Measurements from ENCODE around the gene TMEM186.
A peak's percentile ranks its signal among the peaks of the same experiment; 100 is the strongest.

The TMEM186 gene

GRCh38 chr16:8798174-8798527, 712 bp upstream of the TMEM186 start:
- TF ChIP-seq CTCF (conservative IDR thresholded peaks at IDR 0.05; ENCODE audit: low read length) = no peak
- no peak for TF ChIP-seq EZH2phosphoT487 (IDR thresholded peaks at IDR 0.05; ENCODE audit: borderline replicate concordance)
- peak overlapping the region; percentile 81 for H3K4me2 ChIP-seq (ENCODE audit: low read depth, low read length, poor library complexity, severe bottlenecking)
- peaks cover 6% of the 10 kb centered on the region for H3K4me1 ChIP-seq (ENCODE audit: insufficient read depth, low read length, poor library complexity, severe bottlenecking)
- peaks cover 4% of the 10 kb centered on the region; the same call in 1 of the 2 replicates for H3K36me3 ChIP-seq (ENCODE audit: insufficient read depth, low read length)
- no peaks in the 10 kb centered on the region for H3K27me3 ChIP-seq (ENCODE audit: insufficient read depth, low read length, poor library complexity, severe bottlenecking)
- peaks cover 51% of the 10 kb centered on the region for H3K79me2 ChIP-seq (ENCODE audit: insufficient read depth, low read length)
- H3K4me3 ChIP-seq (ENCODE audit: low read length, poor library complexity, severe bottlenecking) = peak overlapping the region; percentile 85
- peak overlapping the region; percentile 23; the same call in 1 of the 2 replicates for H2AFZ ChIP-seq (ENCODE audit: low read length)
- H3K9ac ChIP-seq (ENCODE audit: low read depth, low read length, poor library complexity, severe bottlenecking) = peak overlapping the region; percentile 86
- no peaks in the 10 kb centered on the region for H3F3A ChIP-seq (ENCODE audit: low read depth)
- no peaks in the 10 kb centered on the region for H3K9me3 ChIP-seq (ENCODE audit: insufficient read depth, low read depth, low read length)
- no peaks in the 10 kb centered on the region for H4K20me1 ChIP-seq (ENCODE audit: insufficient read depth, low read length, poor library complexity, severe bottlenecking)
- H3K9me2 ChIP-seq (replicated peaks; ENCODE audit: low read depth, low read length) = no peaks in the 10 kb centered on the region

GRCh38 chr16:8796469-8797363, 723 bp downstream of the TMEM186 start:
- no peaks in the 10 kb centered on the region for H4K20me1 ChIP-seq (ENCODE audit: insufficient read depth, low read length, poor library complexity, severe bottlenecking)
- H3F3A ChIP-seq (ENCODE audit: low read depth) = no peaks in the 10 kb centered on the region
- H3K36me3 ChIP-seq (ENCODE audit: insufficient read depth, low read length) = no peaks in the 10 kb centered on the region
- H3K79me2 ChIP-seq (ENCODE audit: insufficient read depth, low read length) = peaks cover 51% of the 10 kb centered on the region
- no peaks in the 10 kb centered on the region for H3K27me3 ChIP-seq (ENCODE audit: insufficient read depth, low read length, poor library complexity, severe bottlenecking)
- H3K9ac ChIP-seq (ENCODE audit: low read depth, low read length, poor library complexity, severe bottlenecking) = peak overlapping the region; percentile 86
- H3K4me2 ChIP-seq (ENCODE audit: low read depth, low read length, poor library complexity, severe bottlenecking) = peak overlapping the region; percentile 92
- TF ChIP-seq EZH2phosphoT487 (IDR thresholded peaks at IDR 0.05; ENCODE audit: borderline replicate concordance) (no peak), CTCF (conservative IDR thresholded peaks at IDR 0.05; ENCODE audit: low read length) (no peak)
- H3K9me3 ChIP-seq (ENCODE audit: insufficient read depth, low read depth, low read length) = no peaks in the 10 kb centered on the region
- H3K9me2 ChIP-seq (replicated peaks; ENCODE audit: low read depth, low read length) = no peaks in the 10 kb centered on the region
- H3K4me1 ChIP-seq (ENCODE audit: insufficient read depth, low read length, poor library complexity, severe bottlenecking) = peaks cover 6% of the 10 kb centered on the region
- peak overlapping the region; percentile 73; the same call in 1 of the 2 replicates for H2AFZ ChIP-seq (ENCODE audit: low read length)
- peak overlapping the region; percentile 85 for H3K4me3 ChIP-seq (ENCODE audit: low read length, poor library complexity, severe bottlenecking)

- Histone ChIP-seq H3K4me1 (ENCODE audit: insufficient read depth, low read length, poor library complexity, severe bottlenecking) (peaks cover 6% of the 10 kb centered on the region), H3K4me2 (ENCODE audit: low read depth, low read length, poor library complexity, severe bottlenecking) (peak overlapping the region; percentile 92), H3K27me3 (ENCODE audit: insufficient read depth, low read length, poor library complexity, severe bottlenecking) (no peaks in the 10 kb centered on the region), H3K9ac (ENCODE audit: low read depth, low read length, poor library complexity, severe bottlenecking) (peak overlapping the region; percentile 86), H3K4me3 (ENCODE audit: low read length, poor library complexity, severe bottlenecking) (no peak overlapping the region), H3F3A (ENCODE audit: low read depth) (no peaks in the 10 kb centered on the region), H3K79me2 (ENCODE audit: insufficient read depth, low read length) (peaks cover 48% of the 10 kb centered on the region), H4K20me1 (ENCODE audit: insufficient read depth, low read length, poor library complexity, severe bottlenecking) (no peaks in the 10 kb centered on the region), H3K9me3 (ENCODE audit: insufficient read depth, low read depth, low read length) (no peaks in the 10 kb centered on the region), H3K9me2 (replicated peaks; ENCODE audit: low read depth, low read length) (no peaks in the 10 kb centered on the region), H3K36me3 (ENCODE audit: insufficient read depth, low read length) (no peaks in the 10 kb centered on the region), H2AFZ (ENCODE audit: low read length) (no peak overlapping the region)
- TF ChIP-seq EZH2phosphoT487 (IDR thresholded peaks at IDR 0.05; ENCODE audit: borderline replicate concordance) (no peak), CTCF (conservative IDR thresholded peaks at IDR 0.05; ENCODE audit: low read length) (no peak)
Observed at GRCh38 chr16:8795818-8796217, 1.6 kb downstream of the TMEM186 start.

Data from Loucy (cell line).